ENCODE measurements around the gene VSTM2B. TPM values are rescaled to one million over a fixed set of nuclear protein-coding genes. Genes with fewer than 3 reads are reported as not detected.

The VSTM2B gene
- total RNA-seq, 1 experiment from 2014 or later, result 0.31 TPM

DNA sequence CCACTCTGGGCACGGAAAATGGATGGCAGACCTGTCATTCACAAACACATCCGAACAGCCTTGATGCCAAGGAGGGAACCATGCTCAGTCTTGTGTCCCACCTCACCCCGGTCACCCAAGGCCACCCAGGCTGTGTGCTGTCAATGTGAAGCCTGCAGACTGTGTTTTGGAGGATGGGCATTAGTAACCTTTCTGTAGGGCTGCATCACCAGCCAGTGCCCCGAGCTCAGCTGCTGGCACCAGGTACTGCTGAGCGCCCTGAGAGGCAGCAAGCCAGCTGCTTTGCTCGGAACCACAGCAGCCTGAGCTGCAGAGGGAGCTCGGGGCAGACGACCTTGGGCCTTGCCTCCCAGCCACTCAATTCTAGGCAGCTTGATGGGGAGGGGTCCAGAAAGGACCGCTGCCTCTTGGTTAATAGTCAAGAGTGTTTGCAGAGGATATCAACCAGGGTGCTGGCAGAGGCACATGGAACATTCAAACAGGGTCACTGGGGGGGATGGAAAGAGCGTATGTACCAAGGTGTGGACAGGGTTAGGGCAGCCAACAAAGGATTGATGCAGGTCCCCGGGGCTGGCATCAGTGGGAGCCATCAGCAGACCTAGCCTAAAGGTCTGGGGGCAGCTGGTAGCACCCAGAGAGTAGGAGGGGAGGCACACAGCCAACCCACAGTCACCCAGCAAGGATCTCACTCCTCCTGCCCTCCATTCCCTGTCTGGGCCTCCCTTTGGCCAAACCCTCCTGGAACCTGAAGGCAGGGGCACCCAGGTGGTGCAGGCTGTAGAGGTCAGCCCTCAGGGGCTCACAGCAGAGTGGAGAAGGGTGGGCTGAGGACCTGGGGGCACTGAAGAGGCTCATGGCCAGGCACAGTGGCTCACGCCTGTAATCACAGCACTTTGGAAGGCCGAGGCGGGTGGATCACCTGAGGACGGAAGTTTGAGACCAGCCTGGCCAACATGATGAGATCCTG is 8.1 kb downstream of the VSTM2B start:
- H3K23ac ChIP-seq (ENCODE audit: insufficient read length, low read depth, low read length), result no peak overlapping the region
- no peak overlapping the region for H3K4me2 ChIP-seq (ENCODE audit: insufficient read depth, insufficient read length, low read length)
- H2BK5ac ChIP-seq (ENCODE audit: insufficient read length, low read length), result no peak overlapping the region
- no peak overlapping the region for H3K18ac ChIP-seq (ENCODE audit: insufficient read length, low read depth, low read length)
- no peak overlapping the region for H3K4ac ChIP-seq (ENCODE audit: low read depth, low read length)
- no peak overlapping the region for H4K5ac ChIP-seq (ENCODE audit: insufficient read length, low read depth, low read length)
- no peak overlapping the region for H3K56ac ChIP-seq (ENCODE audit: insufficient read length, low read depth, low read length)
- TF ChIP-seq, protein P1, sequence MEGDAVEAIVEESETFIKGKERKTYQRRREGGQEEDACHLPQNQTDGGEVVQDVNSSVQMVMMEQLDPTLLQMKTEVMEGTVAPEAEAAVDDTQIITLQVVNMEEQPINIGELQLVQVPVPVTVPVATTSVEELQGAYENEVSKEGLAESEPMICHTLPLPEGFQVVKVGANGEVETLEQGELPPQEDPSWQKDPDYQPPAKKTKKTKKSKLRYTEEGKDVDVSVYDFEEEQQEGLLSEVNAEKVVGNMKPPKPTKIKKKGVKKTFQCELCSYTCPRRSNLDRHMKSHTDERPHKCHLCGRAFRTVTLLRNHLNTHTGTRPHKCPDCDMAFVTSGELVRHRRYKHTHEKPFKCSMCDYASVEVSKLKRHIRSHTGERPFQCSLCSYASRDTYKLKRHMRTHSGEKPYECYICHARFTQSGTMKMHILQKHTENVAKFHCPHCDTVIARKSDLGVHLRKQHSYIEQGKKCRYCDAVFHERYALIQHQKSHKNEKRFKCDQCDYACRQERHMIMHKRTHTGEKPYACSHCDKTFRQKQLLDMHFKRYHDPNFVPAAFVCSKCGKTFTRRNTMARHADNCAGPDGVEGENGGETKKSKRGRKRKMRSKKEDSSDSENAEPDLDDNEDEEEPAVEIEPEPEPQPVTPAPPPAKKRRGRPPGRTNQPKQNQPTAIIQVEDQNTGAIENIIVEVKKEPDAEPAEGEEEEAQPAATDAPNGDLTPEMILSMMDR (conservative IDR thresholded peaks at IDR 0.05), result no peak
- H3K9ac ChIP-seq (ENCODE audit: extremely low read depth, insufficient read length, low read length), result no peak overlapping the region
- peak; percentile 15 for DNase-seq
- no peak overlapping the region for H2AK5ac ChIP-seq (ENCODE audit: insufficient read length, low read length)
- H4K8ac ChIP-seq (replicated peaks; ENCODE audit: insufficient read length, low read depth, low read length), result no peak overlapping the region
- peaks cover 0 to 4% (median 0%) of the 10 kb centered on the region in 3 experiments; a peak in 1 of 7 replicates for H3K36me3 Mint-ChIP-seq (ENCODE audit: insufficient read depth in 1 of 3, low read depth in 3 of 3)
- no peak overlapping the region for H3T11ph ChIP-seq (ENCODE audit: low read length)
- peaks cover 9% of the 10 kb centered on the region for H3K23me2 ChIP-seq (ENCODE audit: insufficient read length, low read depth, low read length, poor library complexity, severe bottlenecking)
- H2BK20ac ChIP-seq (ENCODE audit: low read depth, low read length, poor library complexity, severe bottlenecking), result no peak overlapping the region
- peaks cover 88% of the 10 kb centered on the region for H3K27me3 Mint-ChIP-seq (ENCODE audit: low read depth)
- peaks cover 24% of the 10 kb centered on the region for H3K27me3 ChIP-seq (ENCODE audit: insufficient read depth, low read length)
- no peak overlapping the region for H2AFZ ChIP-seq (ENCODE audit: low read length)
- H3K9me3 ChIP-seq (ENCODE audit: control insufficient read depth, low read depth, low read length), result no peaks in the 10 kb centered on the region
- no peak overlapping the region for H3K27ac Mint-ChIP-seq
- H3K14ac ChIP-seq (ENCODE audit: insufficient read depth, low read length), result no peak overlapping the region
- H3K4me3 Mint-ChIP-seq, result no peak overlapping the region
- H3K79me2 ChIP-seq (ENCODE audit: insufficient read depth, low read length), result no peaks in the 10 kb centered on the region
- H2BK120ac ChIP-seq (ENCODE audit: low read depth, low read length, poor library complexity, severe bottlenecking), result no peak overlapping the region
- H3K27ac ChIP-seq (ENCODE audit: insufficient read length, low read depth, low read length), result no peak overlapping the region
- no peaks in the 10 kb centered on the region for H4K20me1 ChIP-seq (ENCODE audit: control insufficient read depth, insufficient read depth, insufficient read length)
- peaks cover 3% of the 10 kb centered on the region in 2 experiments; a peak in 2 of 5 replicates for H3K9me3 Mint-ChIP-seq
- H2BK15ac ChIP-seq (ENCODE audit: low read depth, low read length), result no peak overlapping the region
- H3K4me1 Mint-ChIP-seq, result peaks cover 23 to 26% of the 10 kb centered on the region in 2 experiments
- no peaks in the 10 kb centered on the region for H3K79me1 ChIP-seq (ENCODE audit: insufficient read depth, low read depth, low read length, poor library complexity, severe bottlenecking)
- no peaks in the 10 kb centered on the region for H3K4me1 ChIP-seq (ENCODE audit: insufficient read depth, low read length)
- no CpG with 5 or more reads among the region's 15 CpGs for WGBS (ENCODE audit: extremely low coverage, insufficient read length, low lambda C conversion rate)
- no peak overlapping the region for H2BK12ac ChIP-seq (ENCODE audit: insufficient read length, low read depth, low read length)
- H4K91ac ChIP-seq (ENCODE audit: insufficient read length, low read depth, low read length), result no peak overlapping the region
